HepG2 (cell line): Measurements from ENCODE around the gene FN1. TPM values are rescaled to one million over a fixed set of nuclear protein-coding genes. Genes with fewer than 3 reads are reported as not detected.
A peak's percentile ranks its signal among the peaks of the same experiment; 100 is the strongest.

Source experiments
- ARID5B ChIP-seq: IDR thresholded peaks from 2 replicates; pipeline ENCODE4 v1.4.0; 2020; ENCODE audit warnings: mild to moderate bottlenecking, missing genetic modification reagents
- ATF4 ChIP-seq, 2 experiments: fragments of 450-650 bp in 1 of 2; sonication (generic) in 1 of 2; formaldehyde crosslinking; IDR thresholded peaks; 2 replicates each; pipeline versions ENCODE4 v1.5.0 to v1.8.0; 2020 to 2022; ENCODE audit warnings: mild to moderate bottlenecking in 1 of 2, missing genetic modification reagents in 1 of 2
- GATAD2A ChIP-seq: IDR thresholded peaks from 2 replicates; pipeline ENCODE4 v1.6.1; 2016
- GMEB2 ChIP-seq: IDR thresholded peaks from 2 replicates; pipeline ENCODE4 v1.6.1; 2016; ENCODE audit warnings: missing biosample characterization, missing genetic modification reagents, low read depth
- ZFP91 ChIP-seq: sonication (generic); formaldehyde crosslinking; IDR thresholded peaks from 2 replicates; pipeline ENCODE4 v1.9.0; 2022; ENCODE audit warnings: missing genetic modification reagents, mild to moderate bottlenecking, borderline replicate concordance
- polyA plus RNA-seq, 8 experiments: library from polyadenylated mRNA; depleted of rRNA in 3 of 8; stranded (reverse) in 7 of 8; unstranded in 1 of 8; fragments of >200 nt; fragmentation: Illumina TruSeq in 4 of 8; extraction: Trizol in 4 of 8; gene quantifications; 2 replicates each; pipeline versions ENCODE4 v1.2.1 to v1.2.3, GENCODE V29; 2011 to 2016; ENCODE audit warnings: low read depth in 4 of 8, missing spikeins in 1 of 8, mixed read lengths in 1 of 8; ENCODE audit not compliant: insufficient read depth in 1 of 8
- total RNA-seq, 5 experiments: library from RNA; depleted of rRNA; stranded (reverse); fragments of >200 nt; fragmentation: Illumina TruSeq; extraction: Trizol; gene quantifications; 2 replicates each; pipeline ENCODE4 v1.2.3, GENCODE V29; 2016; ENCODE audit warnings: low read depth in 1 of 5

Gene FN1
- total and polyA plus RNA-seq, 2 of the 13 experiments (the other 11 are each of a cell fraction or from before 2014, with no cell fraction given), result 1,847 to 6,471 TPM

DNA sequence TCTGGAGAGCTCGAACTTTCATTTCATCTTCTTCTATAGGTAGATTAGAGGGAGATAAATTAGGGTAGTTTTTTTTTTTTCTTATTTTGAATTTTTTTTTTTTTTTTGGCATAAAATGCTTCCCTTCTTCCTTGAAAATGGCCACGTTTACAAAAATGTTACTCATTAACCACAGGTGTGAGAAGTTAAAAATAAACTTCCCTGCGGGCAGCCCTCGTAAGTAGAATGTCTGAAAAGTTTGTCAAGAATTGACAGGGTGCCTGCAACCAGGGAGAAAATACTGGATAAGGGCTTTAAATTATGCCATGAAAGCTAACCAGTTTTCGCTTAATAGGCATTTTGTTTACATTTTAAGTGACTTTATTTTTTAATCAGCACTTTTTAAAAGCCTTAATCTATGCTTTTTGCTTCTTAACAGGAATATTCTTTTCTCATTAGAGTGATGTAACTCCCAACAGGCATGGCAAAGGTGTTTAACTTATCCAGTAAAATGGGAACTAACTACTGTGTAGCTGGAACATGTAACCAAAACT lies 4.2 kb upstream of the FN1 start (continued):
- TF ChIP-seq ZFP91 (CRISPR knock-in tag) (no peak), ATF4 (CRISPR knock-in tag; IDR thresholded peaks at IDR 0.05) (peak in 1 of 2 experiments; percentile 24; a peak in 1 of 4 replicates), GATAD2A (CRISPR knock-in tag) (peak; percentile 58), ARID5B (CRISPR knock-in tag) (peak; percentile 63; the same call in 1 of the 2 replicates), GMEB2 (CRISPR knock-in tag) (no peak)
